ENCODE measurements around the gene EYA2. TPM values are rescaled to one million over a fixed set of nuclear protein-coding genes. Genes with fewer than 3 reads are reported as not detected.

EYA2 gene
- total RNA-seq, 3 donors from 2014 or later = 5.4 to 19.2 (median 12.5) TPM

GRCh38 chr20:47146686-47147085 is 252.0 kb downstream of the EYA2 start:
- Histone ChIP-seq H3K36me3 (no peaks in the 10 kb centered on the region), H3K4me3 (no peak overlapping the region), H3K27me3 (no peaks in the 10 kb centered on the region), H3K27ac (peak overlapping the region; percentile 35 to 40), H3K9me3 (no peaks in the 10 kb centered on the region), H3K4me1 (no peaks in the 10 kb centered on the region)
- no peak for DNase-seq (ENCODE audit: low spot score in 2 of 2)
- TF ChIP-seq CTCF (IDR thresholded peaks at IDR 0.05) (no peak), POLR2A (IDR thresholded peaks at IDR 0.05) (no peak), POLR2AphosphoS5 (IDR thresholded peaks at IDR 0.05) (no peak)
- intact Hi-C loops (cut with DNase I; ENCODE audit: low total_unique reads) = no loop called here

GRCh38 chr20:47148059-47148458 is 253.4 kb downstream of the EYA2 start:
- no peaks in the 10 kb centered on the region for H3K36me3 ChIP-seq
- no peak overlapping the region for H3K27ac ChIP-seq
- no peaks in the 10 kb centered on the region for H3K9me3 ChIP-seq
- H3K4me3 ChIP-seq = no peak overlapping the region
- no peak for DNase-seq (ENCODE audit: low spot score in 2 of 2)
- H3K27me3 ChIP-seq = no peaks in the 10 kb centered on the region
- intact Hi-C loops (cut with DNase I; ENCODE audit: low total_unique reads) = no loop called here
- H3K4me1 ChIP-seq = no peaks in the 10 kb centered on the region
- TF ChIP-seq POLR2A (IDR thresholded peaks at IDR 0.05) = no peak
- no peak for TF ChIP-seq POLR2AphosphoS5 (IDR thresholded peaks at IDR 0.05)
- no peak for TF ChIP-seq CTCF (IDR thresholded peaks at IDR 0.05)

GRCh38 chr20:47149939-47150338 is 255.3 kb downstream of the EYA2 start:
- intact Hi-C loops (cut with DNase I; ENCODE audit: low total_unique reads) = no loop called here
- Histone ChIP-seq H3K27me3 (no peaks in the 10 kb centered on the region), H3K36me3 (no peaks in the 10 kb centered on the region), H3K27ac (no peak overlapping the region), H3K9me3 (no peaks in the 10 kb centered on the region), H3K4me3 (no peak overlapping the region), H3K4me1 (no peaks in the 10 kb centered on the region)
- TF ChIP-seq CTCF (IDR thresholded peaks at IDR 0.05) (no peak), POLR2AphosphoS5 (IDR thresholded peaks at IDR 0.05) (no peak), POLR2A (IDR thresholded peaks at IDR 0.05) (no peak)
- no peak for DNase-seq (ENCODE audit: low spot score in 2 of 2)

- TF ChIP-seq CTCF (IDR thresholded peaks at IDR 0.05) = peak in 2 of 3 donors; percentile 39 to 67
- no peak for TF ChIP-seq POLR2A (IDR thresholded peaks at IDR 0.05)
- Histone ChIP-seq H3K9me3 (no peaks in the 10 kb centered on the region), H3K27me3 (no peaks in the 10 kb centered on the region), H3K36me3 (no peaks in the 10 kb centered on the region), H3K27ac (no peak overlapping the region), H3K4me3 (no peak overlapping the region), H3K4me1 (no peaks in the 10 kb centered on the region)
- peak in 1 of 2 donors; percentile 63 for DNase-seq (ENCODE audit: low spot score in 2 of 2)
- intact Hi-C loops (cut with DNase I; ENCODE audit: low total_unique reads) = no loop called here
Observed at GRCh38 chr20:47150403-47151152, 255.9 kb downstream of the EYA2 start.

- TF ChIP-seq CTCF (IDR thresholded peaks at IDR 0.05) = no peak
- no peak for TF ChIP-seq POLR2AphosphoS5 (IDR thresholded peaks at IDR 0.05)
- no peak for TF ChIP-seq POLR2A (IDR thresholded peaks at IDR 0.05)
- intact Hi-C loops (cut with DNase I; ENCODE audit: low total_unique reads) = no loop called here
- no peak overlapping the region for H3K27ac ChIP-seq
- no peaks in the 10 kb centered on the region for H3K27me3 ChIP-seq
- H3K9me3 ChIP-seq = no peaks in the 10 kb centered on the region
- no peak overlapping the region for H3K4me3 ChIP-seq
- DNase-seq (ENCODE audit: low spot score in 2 of 2) = no peak
- no peaks in the 10 kb centered on the region for H3K36me3 ChIP-seq
- H3K4me1 ChIP-seq = no peaks in the 10 kb centered on the region
Observed at GRCh38 chr20:47152068-47152467, 257.4 kb downstream of the EYA2 start.

Measured in breast epithelium (tissue), 4 donors.